ENCODE data around the gene APOO. TPM values are rescaled to one million over a fixed set of nuclear protein-coding genes. Genes with fewer than 3 reads are reported as not detected.

The APOO gene
- total and polyA plus RNA-seq, 2 of the 13 experiments (the other 11 are each of a cell fraction or from before 2014, with no cell fraction given): 9.7 to 22.1 TPM

GRCh38 chrX:23954396-23954795 lies 46.7 kb upstream of the APOO start (continued):
- TF ChIP-seq ZBTB4 (CRISPR knock-in tag; IDR thresholded peaks at IDR 0.05; ENCODE audit: borderline replicate concordance) (no peak), RFXAP (CRISPR knock-in tag; IDR thresholded peaks at IDR 0.05; ENCODE audit: borderline replicate concordance) (no peak), SP140L (CRISPR knock-in tag; IDR thresholded peaks at IDR 0.05; ENCODE audit: borderline replicate concordance) (no peak), AKAP8 (CRISPR knock-in tag; IDR thresholded peaks at IDR 0.05) (no peak), RELA (CRISPR knock-in tag; IDR thresholded peaks at IDR 0.05) (no peak)

DNA sequence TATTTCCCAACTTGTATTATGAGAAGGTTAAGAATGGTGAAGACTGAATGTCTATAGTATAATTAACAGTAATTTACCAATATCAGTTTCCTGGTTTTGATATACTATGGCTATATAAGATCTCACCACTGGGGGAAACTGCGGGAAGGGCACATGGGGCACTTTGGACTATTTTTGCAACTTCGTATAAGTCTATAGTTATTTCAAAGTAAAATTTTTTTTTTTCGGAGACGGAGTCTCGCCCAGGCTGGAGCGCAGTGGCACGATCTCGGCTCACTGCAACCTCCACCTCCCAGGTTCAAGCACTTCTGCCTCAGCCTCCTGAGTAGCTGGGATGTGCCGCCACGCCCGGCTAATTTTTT lies 46.2 kb upstream of the APOO start:
- in situ Hi-C loops (cut with HindIII; ENCODE audit: extremely low pct_ligation_motif_present, low pct_unique_long_range_greater_than_20kb) (no loop called here), intact Hi-C loops (cut with micrococcal nuclease; ENCODE audit: unreplicated experiment) (no loop called here)
- DNase-seq (ENCODE audit: low spot score) (no peak), ATAC-seq (no peak), FAIRE-seq (no peak)
- no peaks in the 10 kb centered on the region for H4K20me1 ChIP-seq (ENCODE audit: insufficient read depth, low read length)
- WGBS (ENCODE audit: low lambda C conversion rate): 74% methylated on average over 9 of the region's 11 CpGs
- no peak for TF ChIP-seq KAT8 (CRISPR knock-in tag; IDR thresholded peaks at IDR 0.05)
- TF ChIP-seq CCDC6 (CRISPR knock-in tag; IDR thresholded peaks at IDR 0.05): no peak
- TF ChIP-seq ZNF143 (CRISPR knock-in tag; IDR thresholded peaks at IDR 0.05): no peak
- TF ChIP-seq RAD51 (IDR thresholded peaks at IDR 0.05; ENCODE audit: borderline replicate concordance): no peak
- no peak for TF ChIP-seq ZFP41 (CRISPR knock-in tag; IDR thresholded peaks at IDR 0.05; ENCODE audit: borderline replicate concordance)
- no peak for TF ChIP-seq TIGD3 (CRISPR knock-in tag; IDR thresholded peaks at IDR 0.05; ENCODE audit: borderline replicate concordance)
- TF ChIP-seq, protein P1, sequence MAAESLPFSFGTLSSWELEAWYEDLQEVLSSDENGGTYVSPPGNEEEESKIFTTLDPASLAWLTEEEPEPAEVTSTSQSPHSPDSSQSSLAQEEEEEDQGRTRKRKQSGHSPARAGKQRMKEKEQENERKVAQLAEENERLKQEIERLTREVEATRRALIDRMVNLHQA (CRISPR knock-in tag; IDR thresholded peaks at IDR 0.05): no peak
- no peak for TF ChIP-seq ZC3H13 (CRISPR knock-in tag; IDR thresholded peaks at IDR 0.05)
- TF ChIP-seq ZBTB44 (CRISPR knock-in tag; IDR thresholded peaks at IDR 0.05): no peak
- no peak for TF ChIP-seq ZNF160 (CRISPR knock-in tag; IDR thresholded peaks at IDR 0.05)
- no peak for TF ChIP-seq HNRNPUL1 (IDR thresholded peaks at IDR 0.05; ENCODE audit: low read depth, low read length)
- no peak for TF ChIP-seq RXRB (CRISPR knock-in tag; IDR thresholded peaks at IDR 0.05; ENCODE audit: borderline replicate concordance)
- TF ChIP-seq ZNF17 (CRISPR knock-in tag; IDR thresholded peaks at IDR 0.05): no peak
- no peak for TF ChIP-seq RFXANK (CRISPR knock-in tag; IDR thresholded peaks at IDR 0.05)
- TF ChIP-seq TEAD3 (CRISPR knock-in tag; optimal IDR thresholded peaks at IDR 0.05; ENCODE audit: borderline replicate concordance): no peak
- no peaks in the 10 kb centered on the region for H3K27me3 ChIP-seq (ENCODE audit: control insufficient read depth in 1 of 2, insufficient read depth in 2 of 2, low read length in 2 of 2)
- CTCF ChIA-PET (ENCODE audit: low intra/inter-chr PET ratio, low total read pairs): no interaction called here
- H3K27ac ChIP-seq (ENCODE audit: extremely low read length, insufficient read depth, low read length): no peak overlapping the region
- no TSS peak for BruUV-seq (replicated peaks)
- POLR2A ChIA-PET: no interaction called here
- H3K79me2 ChIP-seq (ENCODE audit: insufficient read depth, low read length): no peaks in the 10 kb centered on the region
- H3K4me2 ChIP-seq (ENCODE audit: low read depth, low read length): no peak overlapping the region
- no peaks in the 10 kb centered on the region for H3K36me3 ChIP-seq (replicated peaks in 1 of 2; ENCODE audit: control insufficient read depth in 1 of 2, insufficient read depth in 2 of 2, low read length in 2 of 2)
- no peak overlapping the region for H3K4me3 ChIP-seq (replicated peaks in 1 of 3; ENCODE audit: insufficient read depth in 1 of 3, low read depth in 2 of 3, low read length in 3 of 3)
- H3K4me1 ChIP-seq (ENCODE audit: insufficient read depth, low read length): no peaks in the 10 kb centered on the region
- no peaks in the 10 kb centered on the region for H3K9me3 ChIP-seq (ENCODE audit: low read length)
- no peak overlapping the region for H2AFZ ChIP-seq (ENCODE audit: low read length)
- no peak overlapping the region for H3K9ac ChIP-seq (ENCODE audit: insufficient read depth, low read depth, low read length)
